GM06990 (cell line): ENCODE measurements around the gene SUPT4H1.

Experiments used
- DNase-seq: peaks from one replicate; pipeline ENCODE4 v3.0.0-alpha.2; 2011; ENCODE audit not compliant: insufficient read length; ENCODE audit errors: extremely low read depth
- H3K27me3 ChIP-seq: replicated peaks from 2 replicates; pipeline ENCODE4 v1.6.0; 2011; ENCODE audit warnings: low read length; ENCODE audit not compliant: control insufficient read depth, insufficient read depth
- H3K36me3 ChIP-seq: 2 replicates; pipeline ENCODE4 v1.5.1; 2011; ENCODE audit warnings: low read length; ENCODE audit not compliant: control insufficient read depth, insufficient read depth
- H3K4me3 ChIP-seq: replicated peaks from 2 replicates; pipeline ENCODE4 v1.5.1; 2011; ENCODE audit warnings: low read depth, mild to moderate bottlenecking, control low read depth, low read length
- CTCF ChIP-seq: IDR thresholded peaks from 2 replicates; pipeline ENCODE4 v1.5.1; 2011; ENCODE audit warnings: low read length, control low read depth, mild to moderate bottlenecking, inconsistent platforms; ENCODE audit not compliant: insufficient read depth, poor library complexity, severe bottlenecking

SUPT4H1 gene

GRCh38 chr17:58326609-58327362 is 25.2 kb downstream of the SUPT4H1 start:
- peak overlapping the region; percentile 55 for H3K4me3 ChIP-seq
- H3K36me3 ChIP-seq: peaks cover 11% of the 10 kb centered on the region
- peak; percentile 76 for DNase-seq
- TF ChIP-seq CTCF: no peak
- H3K27me3 ChIP-seq: no peaks in the 10 kb centered on the region

GRCh38 chr17:58325976-58326468 is 26.0 kb downstream of the SUPT4H1 start:
- DNase-seq: peak; percentile 74
- Histone ChIP-seq H3K4me3 (no peak overlapping the region), H3K27me3 (no peaks in the 10 kb centered on the region), H3K36me3 (peaks cover 5% of the 10 kb centered on the region)
- no peak for TF ChIP-seq CTCF

- peak; percentile 64 for DNase-seq
- no peak for TF ChIP-seq CTCF
- no peaks in the 10 kb centered on the region for H3K36me3 ChIP-seq
Measured at GRCh38 chr17:58325289-58325726, 26.7 kb downstream of the SUPT4H1 start.

GRCh38 chr17:58324409-58325288 is 27.4 kb downstream of the SUPT4H1 start:
- peak; percentile 61 for DNase-seq
- TF ChIP-seq CTCF: no peak
- H3K27me3 ChIP-seq: no peaks in the 10 kb centered on the region
- no peaks in the 10 kb centered on the region; the same call in 1 of the 2 replicates for H3K36me3 ChIP-seq
- H3K4me3 ChIP-seq: no peak overlapping the region

More at GRCh38 chr17:58325289-58325726, 26.7 kb downstream of the SUPT4H1 start:
- Histone ChIP-seq H3K27me3 (no peaks in the 10 kb centered on the region), H3K4me3 (no peak overlapping the region)

- no peak for TF ChIP-seq CTCF
Measured at GRCh38 chr17:58324056-58324408, 28.0 kb downstream of the SUPT4H1 start.

More at GRCh38 chr17:58324056-58324408, 28.0 kb downstream of the SUPT4H1 start:
- Histone ChIP-seq H3K27me3 (no peaks in the 10 kb centered on the region), H3K4me3 (no peak overlapping the region), H3K36me3 (no peaks in the 10 kb centered on the region; the same call in 1 of the 2 replicates)
- no peak for DNase-seq
